ENCODE results near the gene DESI1. TPM values are rescaled to one million over a fixed set of nuclear protein-coding genes. Genes with fewer than 3 reads are reported as not detected.

The DESI1 gene
- polyA plus RNA-seq, 1 donor from 2014 or later = 27.5 TPM

- no peaks in the 10 kb centered on the region for H3K36me3 ChIP-seq (ENCODE audit: insufficient read depth, low read length)
- H3K27ac ChIP-seq (ENCODE audit: low read length) = no peak overlapping the region
- no peaks in the 10 kb centered on the region for H3K27me3 ChIP-seq (ENCODE audit: insufficient read depth, low read depth, low read length)
- H4K20me1 ChIP-seq (ENCODE audit: insufficient read depth) = no peaks in the 10 kb centered on the region
- H3K9ac ChIP-seq (ENCODE audit: low read length) = no peak overlapping the region
- no peak overlapping the region for H3K4me2 ChIP-seq (ENCODE audit: low read length)
- no peaks in the 10 kb centered on the region for H3K9me2 ChIP-seq (ENCODE audit: insufficient read depth, low read length)
- no peaks in the 10 kb centered on the region for H3K79me2 ChIP-seq (replicated peaks; ENCODE audit: insufficient read depth, low read length)
- no peaks in the 10 kb centered on the region for H3F3A ChIP-seq (ENCODE audit: insufficient read depth, low read length, poor library complexity, severe bottlenecking)
- H3K9me3 ChIP-seq (ENCODE audit: low read length) = no peaks in the 10 kb centered on the region
- no peak overlapping the region for H3K4me3 ChIP-seq (ENCODE audit: low read length)
- no peak overlapping the region for H2AFZ ChIP-seq (ENCODE audit: low read depth, low read length)
- TF ChIP-seq REST (IDR thresholded peaks at IDR 0.05; ENCODE audit: borderline replicate concordance) = no peak
- TF ChIP-seq SMC3 (conservative IDR thresholded peaks at IDR 0.05; ENCODE audit: poor library complexity) = no peak
- TF ChIP-seq, protein P1, sequence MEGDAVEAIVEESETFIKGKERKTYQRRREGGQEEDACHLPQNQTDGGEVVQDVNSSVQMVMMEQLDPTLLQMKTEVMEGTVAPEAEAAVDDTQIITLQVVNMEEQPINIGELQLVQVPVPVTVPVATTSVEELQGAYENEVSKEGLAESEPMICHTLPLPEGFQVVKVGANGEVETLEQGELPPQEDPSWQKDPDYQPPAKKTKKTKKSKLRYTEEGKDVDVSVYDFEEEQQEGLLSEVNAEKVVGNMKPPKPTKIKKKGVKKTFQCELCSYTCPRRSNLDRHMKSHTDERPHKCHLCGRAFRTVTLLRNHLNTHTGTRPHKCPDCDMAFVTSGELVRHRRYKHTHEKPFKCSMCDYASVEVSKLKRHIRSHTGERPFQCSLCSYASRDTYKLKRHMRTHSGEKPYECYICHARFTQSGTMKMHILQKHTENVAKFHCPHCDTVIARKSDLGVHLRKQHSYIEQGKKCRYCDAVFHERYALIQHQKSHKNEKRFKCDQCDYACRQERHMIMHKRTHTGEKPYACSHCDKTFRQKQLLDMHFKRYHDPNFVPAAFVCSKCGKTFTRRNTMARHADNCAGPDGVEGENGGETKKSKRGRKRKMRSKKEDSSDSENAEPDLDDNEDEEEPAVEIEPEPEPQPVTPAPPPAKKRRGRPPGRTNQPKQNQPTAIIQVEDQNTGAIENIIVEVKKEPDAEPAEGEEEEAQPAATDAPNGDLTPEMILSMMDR (IDR thresholded peaks at IDR 0.05; ENCODE audit: poor library complexity, severe bottlenecking) = no peak
- TF ChIP-seq TAF1 (IDR thresholded peaks at IDR 0.05; ENCODE audit: low read depth) = no peak
- TF ChIP-seq RAD21 (conservative IDR thresholded peaks at IDR 0.05) = no peak
- TF ChIP-seq EZH2 (IDR thresholded peaks at IDR 0.05; ENCODE audit: borderline replicate concordance, insufficient read depth, low read length, poor library complexity, severe bottlenecking) = no peak
- no peak for TF ChIP-seq EP300 (conservative IDR thresholded peaks at IDR 0.05; ENCODE audit: poor library complexity, severe bottlenecking)
- TF ChIP-seq MXI1 (conservative IDR thresholded peaks at IDR 0.05; ENCODE audit: poor library complexity, severe bottlenecking) = no peak
- TF ChIP-seq POLR2AphosphoS5 (IDR thresholded peaks at IDR 0.05) = no peak
Measured at GRCh38 chr22:41555325-41555982, 65.4 kb downstream of the DESI1 start.

DNA sequence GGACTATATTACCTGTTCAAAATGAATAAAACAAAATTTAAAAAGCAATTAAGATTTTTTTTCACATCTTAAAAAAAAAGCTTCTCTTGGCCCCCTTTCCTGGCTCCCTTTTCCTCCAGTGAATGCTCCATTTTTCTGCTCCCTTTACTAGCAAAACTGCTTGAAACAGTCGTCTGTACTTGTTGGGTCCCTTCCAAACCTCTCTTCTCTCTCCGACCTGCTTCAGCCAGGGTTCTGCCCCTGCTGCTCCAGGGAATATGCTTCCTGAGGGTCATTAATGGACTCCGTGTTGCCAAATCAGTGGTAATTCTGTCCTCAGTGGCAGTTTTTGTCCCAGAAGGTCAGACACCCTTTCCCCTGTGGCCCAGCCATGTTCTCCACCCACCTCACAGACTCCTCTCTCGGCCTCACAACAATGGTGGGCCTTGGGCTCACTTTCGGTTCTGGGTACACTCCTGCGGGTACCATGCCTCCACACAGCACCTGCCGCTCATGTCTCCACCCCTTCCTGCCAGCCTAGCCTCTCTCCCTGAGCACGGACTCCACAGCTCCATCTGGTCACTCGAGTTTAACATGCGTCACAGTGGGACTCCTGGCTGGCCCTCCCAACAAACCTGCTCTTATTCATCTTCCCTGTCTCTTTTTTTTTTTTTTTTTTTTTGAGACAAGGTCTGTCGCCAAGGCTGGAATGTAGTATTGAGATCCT, 68.8 kb downstream of the DESI1 start:
- Histone ChIP-seq H4K20me1 (ENCODE audit: insufficient read depth) (no peaks in the 10 kb centered on the region), H3K27me3 (ENCODE audit: insufficient read depth, low read depth, low read length) (no peaks in the 10 kb centered on the region), H3K4me2 (ENCODE audit: low read length) (no peak overlapping the region), H3K79me2 (replicated peaks; ENCODE audit: insufficient read depth, low read length) (no peaks in the 10 kb centered on the region), H3K9me3 (ENCODE audit: low read length) (no peaks in the 10 kb centered on the region), H3K27ac (ENCODE audit: low read length) (no peak overlapping the region), H3K4me3 (ENCODE audit: low read length) (no peak overlapping the region), H3K36me3 (ENCODE audit: insufficient read depth, low read length) (no peaks in the 10 kb centered on the region), H3F3A (ENCODE audit: insufficient read depth, low read length, poor library complexity, severe bottlenecking) (no peaks in the 10 kb centered on the region), H3K9me2 (ENCODE audit: insufficient read depth, low read length) (no peaks in the 10 kb centered on the region), H2AFZ (ENCODE audit: low read depth, low read length) (no peak overlapping the region), H3K9ac (ENCODE audit: low read length) (no peak overlapping the region)
- TF ChIP-seq, protein P1 (IDR thresholded peaks at IDR 0.05; ENCODE audit: poor library complexity, severe bottlenecking) = no peak
- TF ChIP-seq POLR2AphosphoS5 (IDR thresholded peaks at IDR 0.05) (no peak), EP300 (conservative IDR thresholded peaks at IDR 0.05; ENCODE audit: poor library complexity, severe bottlenecking) (no peak), MXI1 (conservative IDR thresholded peaks at IDR 0.05; ENCODE audit: poor library complexity, severe bottlenecking) (no peak), RAD21 (conservative IDR thresholded peaks at IDR 0.05) (no peak), SMC3 (conservative IDR thresholded peaks at IDR 0.05; ENCODE audit: poor library complexity) (no peak), EZH2 (IDR thresholded peaks at IDR 0.05; ENCODE audit: borderline replicate concordance, insufficient read depth, low read length, poor library complexity, severe bottlenecking) (no peak), REST (IDR thresholded peaks at IDR 0.05; ENCODE audit: borderline replicate concordance) (no peak), TAF1 (IDR thresholded peaks at IDR 0.05; ENCODE audit: low read depth) (no peak)

Data from neural cell (in vitro differentiated cells).